Heart left ventricle (tissue), 13 donors: ENCODE data around the gene NUDT4.

Experiments used
- POLR2A ChIP-seq, 2 donors: fragments of 450-650 bp; IDR thresholded peaks; one replicate each; pipeline ENCODE4 v1.6.1; 2017; ENCODE audit warnings: antibody characterized with exemption in 2 of 2, mild to moderate bottlenecking in 2 of 2, moderate library complexity in 2 of 2
- TF ChIP-seq, protein P1 (sequence below), 12 donors: fragments of 200-600 bp; sonication (generic) in 4 of 12; IDR thresholded peaks; one replicate each; pipeline versions ENCODE4 v1.5.0 to v1.8.0; 2018 to 2022; ENCODE audit warnings: antibody characterized with exemption in 12 of 12, mild to moderate bottlenecking in 5 of 12
- donor health status: ischemic (EF 13 %, LVEDD 7.1; RV severe dilation, severe dysfunction).
- donor health status: DM: no; HTN: yes; CAD: no.
- donor health status: DM: no; HTN: no; CAD: no.
- donor health status: ischemic (EF 25% LVEDD 6.9; RV normal size, moderate dysfunction).
- donor health status: ischemic (EF 25% LVEDD 5.7; RV mildly dilated, moderate dysfunction).
- donor health status: ischemic (EF 35%, LVEDD 5.7; RV mildly dilated, moderate dysfunction).
- donor health status: nonischemic (EF 11% LVEDD 7.7; RV severe dilation, severe dysfunction).
- donor health status: DM: yes; HTN: yes; CAD: no.
- donor health status: PGD.
- donor health status: ischemic (EF 29% LVEDD 5.4; RV normal size, mild dysfunction).
- donor health status: nonischemic (EF 23%, LVEDD 6.1; RV moderate dilation, normal function).

DNA sequence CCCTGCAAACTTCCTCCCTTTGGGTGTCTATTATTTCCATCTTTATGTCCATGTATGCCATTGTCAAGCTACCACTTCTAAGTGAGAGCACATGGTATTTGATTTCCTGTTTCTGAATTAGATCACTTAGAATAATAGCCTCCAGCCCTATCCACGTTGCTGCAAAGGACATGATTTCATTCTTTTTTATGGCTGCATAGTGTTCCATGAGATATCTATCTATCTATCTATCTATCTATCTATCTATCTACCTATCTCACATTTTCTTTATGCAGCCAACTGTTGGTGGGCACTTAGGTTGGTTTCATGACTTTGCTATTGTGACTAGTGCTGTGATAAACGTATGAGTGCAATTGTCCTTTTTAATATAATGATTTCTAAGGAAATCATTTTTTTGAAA is 78.4 kb downstream of the NUDT4 start:
- TF ChIP-seq, protein P1, sequence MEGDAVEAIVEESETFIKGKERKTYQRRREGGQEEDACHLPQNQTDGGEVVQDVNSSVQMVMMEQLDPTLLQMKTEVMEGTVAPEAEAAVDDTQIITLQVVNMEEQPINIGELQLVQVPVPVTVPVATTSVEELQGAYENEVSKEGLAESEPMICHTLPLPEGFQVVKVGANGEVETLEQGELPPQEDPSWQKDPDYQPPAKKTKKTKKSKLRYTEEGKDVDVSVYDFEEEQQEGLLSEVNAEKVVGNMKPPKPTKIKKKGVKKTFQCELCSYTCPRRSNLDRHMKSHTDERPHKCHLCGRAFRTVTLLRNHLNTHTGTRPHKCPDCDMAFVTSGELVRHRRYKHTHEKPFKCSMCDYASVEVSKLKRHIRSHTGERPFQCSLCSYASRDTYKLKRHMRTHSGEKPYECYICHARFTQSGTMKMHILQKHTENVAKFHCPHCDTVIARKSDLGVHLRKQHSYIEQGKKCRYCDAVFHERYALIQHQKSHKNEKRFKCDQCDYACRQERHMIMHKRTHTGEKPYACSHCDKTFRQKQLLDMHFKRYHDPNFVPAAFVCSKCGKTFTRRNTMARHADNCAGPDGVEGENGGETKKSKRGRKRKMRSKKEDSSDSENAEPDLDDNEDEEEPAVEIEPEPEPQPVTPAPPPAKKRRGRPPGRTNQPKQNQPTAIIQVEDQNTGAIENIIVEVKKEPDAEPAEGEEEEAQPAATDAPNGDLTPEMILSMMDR (IDR thresholded peaks at IDR 0.05) = no peak
- no peak for TF ChIP-seq POLR2A (IDR thresholded peaks at IDR 0.05)
